ENCODE data around the gene CD177.
"Not testable (repeated sequence)": the region's sequence is repeated elsewhere in the genome, so short reads cannot be mapped to it uniquely, and the experiment has no call there.

The CD177 gene

DNA sequence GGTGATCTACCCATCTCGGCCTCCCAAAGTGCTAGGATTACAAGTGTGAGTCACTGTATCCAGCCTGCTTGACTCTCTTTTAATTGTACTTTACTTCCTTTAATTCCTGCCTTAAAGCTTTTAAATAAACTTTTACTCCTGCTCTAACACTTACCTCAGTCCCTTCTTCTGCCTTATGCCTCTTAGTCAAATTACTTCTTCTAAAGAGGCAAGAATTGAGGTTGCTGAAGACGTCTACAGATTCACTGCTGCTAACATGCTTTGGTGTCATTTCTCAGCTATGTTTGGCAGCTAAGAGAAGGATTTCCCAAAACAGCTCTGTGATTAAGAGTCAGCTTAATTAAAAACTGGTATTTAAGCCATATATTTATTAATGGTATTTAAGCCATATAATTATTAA lies 32.9 kb upstream of the CD177 start:
- no peak for TF ChIP-seq ZNF274 (IDR thresholded peaks at IDR 0.05; ENCODE audit: low read depth, low read length)
- H3K4me3 ChIP-seq (ENCODE audit: low read length): no peak overlapping the region

DNA sequence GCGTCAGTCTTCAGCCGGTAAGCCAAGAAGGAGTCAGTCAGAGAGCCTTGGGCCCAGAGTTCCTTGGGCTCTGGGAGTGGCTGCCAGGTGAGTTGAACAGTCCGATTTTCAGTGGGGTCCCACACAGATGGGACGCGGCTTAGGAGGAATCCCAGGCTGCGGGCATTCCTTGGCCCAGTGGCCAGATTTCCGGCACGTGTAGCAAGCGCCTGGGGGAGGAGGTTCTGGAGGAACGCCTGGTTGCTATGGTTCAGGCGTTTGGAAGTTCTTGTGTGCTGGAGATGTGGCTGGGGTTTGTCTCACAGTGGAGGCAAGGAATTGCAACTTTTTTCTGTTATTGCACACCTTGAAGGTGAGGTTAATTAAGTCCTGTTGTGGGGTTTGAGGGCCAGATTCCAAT lies 26.7 kb upstream of the CD177 start:
- H3K4me3 ChIP-seq (ENCODE audit: low read length): not testable (repeated sequence)

DNA sequence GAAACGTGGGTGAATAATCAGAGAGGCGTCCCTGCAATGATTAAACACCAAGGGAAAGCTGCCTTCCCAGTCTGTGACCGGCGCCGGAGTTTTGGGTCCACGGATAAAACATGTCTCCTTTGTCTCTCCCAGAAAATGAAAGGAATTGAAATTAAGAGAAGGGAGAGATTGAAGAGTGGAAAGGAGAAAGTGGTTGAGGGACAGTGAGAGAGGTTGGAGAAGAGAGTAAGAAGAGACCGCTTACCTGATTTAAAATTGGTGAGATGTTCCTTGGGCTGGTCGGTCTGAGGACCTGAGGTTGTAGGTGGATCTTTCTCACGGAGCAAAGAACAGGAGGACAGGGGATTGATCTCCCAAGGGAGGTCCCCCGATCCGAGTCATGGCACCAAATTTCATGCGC lies 24.9 kb upstream of the CD177 start:
- H3K4me3 ChIP-seq (ENCODE audit: low read length): not testable (repeated sequence)

DNA sequence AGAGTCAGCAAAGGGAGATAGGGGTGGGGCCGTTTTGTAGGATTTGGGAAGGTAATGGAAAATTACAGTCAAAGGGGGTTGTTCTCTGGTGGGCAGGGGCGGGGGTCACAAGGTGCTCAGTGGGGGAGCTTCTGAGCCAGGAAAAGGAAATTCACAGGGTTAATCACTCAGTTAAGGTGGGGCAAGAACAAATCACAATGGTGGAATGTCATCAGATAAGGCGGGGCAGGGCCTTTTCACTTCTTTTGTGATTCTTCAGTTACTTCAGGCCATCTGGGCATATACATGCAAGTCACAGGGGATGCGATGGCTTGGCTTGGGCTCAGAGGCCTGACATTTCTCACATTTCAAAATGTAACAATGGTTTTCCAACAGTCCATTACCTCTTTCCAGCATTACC lies 24.4 kb upstream of the CD177 start:
- not testable (repeated sequence) for H3K4me3 ChIP-seq (ENCODE audit: low read length)

DNA sequence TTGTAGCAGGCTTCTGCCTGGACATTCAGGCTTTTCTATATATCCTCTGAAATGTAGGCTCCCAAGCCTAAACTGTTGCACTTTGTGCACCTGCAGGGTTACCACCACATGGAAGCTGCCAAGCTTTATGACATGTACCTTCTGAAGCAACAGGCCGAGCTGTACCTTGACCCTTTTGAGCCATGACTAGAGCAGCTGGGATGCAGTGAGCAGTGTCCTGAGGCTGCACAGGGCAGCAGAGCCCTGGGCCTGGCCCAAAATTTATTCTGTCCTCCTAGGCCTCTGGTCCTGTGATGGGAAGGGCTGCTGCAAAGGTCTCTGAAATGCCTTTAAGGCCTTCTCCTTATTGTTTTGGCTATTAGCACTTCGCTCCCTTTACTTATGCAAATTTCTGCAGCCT lies 23.5 kb upstream of the CD177 start:
- H3K4me3 ChIP-seq (ENCODE audit: low read length): no peak overlapping the region
- TF ChIP-seq ZNF274 (IDR thresholded peaks at IDR 0.05; ENCODE audit: low read depth, low read length): no peak

DNA sequence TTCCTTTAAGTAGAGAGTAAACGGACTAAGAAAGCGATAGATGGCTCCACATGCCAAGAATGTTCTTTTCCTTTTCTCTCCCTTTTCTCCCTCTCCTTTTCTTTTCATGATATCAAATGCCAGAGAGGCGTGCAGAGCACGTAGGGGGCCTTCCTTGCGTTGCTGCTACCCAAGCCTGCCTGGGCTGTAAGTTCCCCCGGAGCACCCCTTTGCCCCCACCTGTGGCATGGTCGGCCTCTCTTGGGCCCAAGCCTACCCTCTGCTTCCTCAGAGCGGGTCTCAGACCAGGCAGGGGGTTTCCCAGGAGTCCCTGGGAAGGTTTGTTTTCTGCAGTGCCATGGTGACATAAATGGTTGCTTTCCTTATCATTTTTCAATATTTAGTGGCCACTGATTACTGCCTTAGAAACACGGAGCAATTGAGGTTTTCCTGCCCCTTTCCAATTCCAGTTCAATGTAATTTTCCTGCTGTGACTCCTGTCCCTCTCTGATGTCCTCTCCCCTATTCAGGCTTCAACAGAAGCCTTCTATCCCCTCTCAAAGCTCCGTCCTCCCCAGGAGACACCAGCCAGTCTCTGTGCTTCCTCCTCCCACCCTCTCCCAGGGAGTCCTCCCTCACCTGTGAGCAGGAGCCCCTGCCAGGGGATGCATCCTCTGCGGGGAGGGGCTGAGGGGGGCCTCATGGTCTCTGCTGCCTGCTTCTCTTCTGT lies 22.6 kb upstream of the CD177 start:
- no peak overlapping the region for H3K4me3 ChIP-seq (ENCODE audit: low read length)
- no peak for TF ChIP-seq ZNF274 (IDR thresholded peaks at IDR 0.05; ENCODE audit: low read depth, low read length)

DNA sequence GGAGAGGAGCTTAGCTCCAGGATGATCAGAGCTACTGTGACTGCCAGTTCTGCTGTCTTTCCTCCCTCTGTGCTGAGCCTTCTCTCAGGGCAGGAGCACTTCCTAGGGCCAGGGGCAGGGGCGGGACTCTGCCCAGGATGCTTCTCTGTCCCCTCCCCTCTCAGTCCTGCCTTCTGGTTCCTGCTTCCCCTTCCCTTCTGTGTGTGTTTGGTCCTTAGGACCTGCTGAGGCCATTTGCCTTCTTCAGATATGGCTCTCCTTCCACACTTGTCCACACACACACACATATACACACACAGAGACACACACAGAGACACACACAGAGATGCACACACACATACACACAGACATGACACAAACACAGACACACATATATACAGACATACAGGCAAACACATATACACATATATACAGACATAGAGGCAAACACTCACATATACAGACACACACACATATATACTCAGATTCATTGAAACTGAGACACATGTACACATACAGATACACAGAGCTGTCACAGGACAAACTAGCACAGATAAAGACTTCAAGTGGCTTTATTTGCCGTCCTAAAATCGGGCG lies 22.0 kb upstream of the CD177 start:
- no peak overlapping the region for H3K4me3 ChIP-seq (ENCODE audit: low read length)
- TF ChIP-seq ZNF274 (IDR thresholded peaks at IDR 0.05; ENCODE audit: low read depth, low read length): no peak

DNA sequence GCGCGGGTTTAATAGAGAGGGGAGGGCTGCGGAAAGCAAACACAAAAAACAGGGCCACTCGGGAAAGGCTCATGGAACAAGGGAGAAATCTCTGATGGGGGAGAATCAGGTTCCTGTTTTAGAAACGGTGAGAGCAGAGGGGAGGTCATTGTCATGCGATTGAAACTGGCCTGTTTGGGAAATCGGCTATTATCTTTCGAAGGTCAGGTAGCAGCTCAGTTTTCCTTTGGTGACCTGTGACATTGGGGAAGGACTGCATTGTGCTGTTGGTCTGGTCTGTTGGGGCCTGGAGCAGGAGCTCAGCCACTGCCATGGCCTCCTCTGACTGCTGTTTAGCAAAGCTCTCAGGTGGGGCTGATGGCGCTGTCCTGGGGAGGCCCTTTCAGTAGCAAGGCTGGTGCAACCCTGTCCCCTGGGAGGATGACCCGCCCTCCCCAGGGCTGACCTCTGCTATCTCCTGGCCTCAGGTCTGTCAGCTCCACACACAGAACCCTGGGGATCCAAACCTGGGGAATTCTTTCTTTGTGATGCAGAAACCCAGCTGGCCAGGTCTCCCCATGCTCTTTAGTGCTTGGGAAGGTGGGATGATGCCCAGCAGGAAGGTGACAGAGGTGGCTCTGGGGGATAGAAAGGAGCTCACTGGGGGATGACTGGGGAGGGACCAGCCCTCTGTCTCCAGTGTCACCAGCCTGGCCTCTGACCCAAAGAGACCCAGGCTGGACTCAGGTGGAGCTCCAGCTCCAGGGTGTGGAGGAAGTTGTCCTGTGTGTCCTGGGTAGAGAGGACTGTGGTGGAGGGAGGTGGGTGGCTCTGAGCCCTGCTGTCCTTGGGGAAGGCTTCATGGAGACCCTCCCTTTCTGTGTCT lies 21.2 kb upstream of the CD177 start:
- H3K4me3 ChIP-seq (ENCODE audit: low read length): no peak overlapping the region
- no peak for TF ChIP-seq ZNF274 (IDR thresholded peaks at IDR 0.05; ENCODE audit: low read depth, low read length)

DNA sequence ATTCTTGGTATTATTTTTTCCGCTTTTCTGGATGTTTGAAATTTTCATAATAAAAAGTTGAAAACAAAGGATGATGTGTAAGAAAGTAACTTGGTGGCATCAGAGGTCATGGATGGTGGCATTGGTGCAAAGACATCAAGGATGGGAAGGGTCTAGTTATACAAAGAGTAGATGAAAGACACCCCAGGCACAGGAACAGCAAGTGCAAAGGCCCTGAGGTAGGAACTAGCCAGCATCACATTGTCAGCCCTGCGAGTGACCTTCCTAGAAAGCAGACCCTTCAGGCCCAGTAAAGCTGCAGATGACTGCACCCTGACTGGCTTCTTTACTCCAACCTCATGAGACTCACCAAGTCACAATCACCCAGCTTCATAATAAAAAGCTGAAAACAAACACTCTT lies 17.0 kb upstream of the CD177 start:
- H3K4me3 ChIP-seq (ENCODE audit: low read length): not testable (repeated sequence)

DNA sequence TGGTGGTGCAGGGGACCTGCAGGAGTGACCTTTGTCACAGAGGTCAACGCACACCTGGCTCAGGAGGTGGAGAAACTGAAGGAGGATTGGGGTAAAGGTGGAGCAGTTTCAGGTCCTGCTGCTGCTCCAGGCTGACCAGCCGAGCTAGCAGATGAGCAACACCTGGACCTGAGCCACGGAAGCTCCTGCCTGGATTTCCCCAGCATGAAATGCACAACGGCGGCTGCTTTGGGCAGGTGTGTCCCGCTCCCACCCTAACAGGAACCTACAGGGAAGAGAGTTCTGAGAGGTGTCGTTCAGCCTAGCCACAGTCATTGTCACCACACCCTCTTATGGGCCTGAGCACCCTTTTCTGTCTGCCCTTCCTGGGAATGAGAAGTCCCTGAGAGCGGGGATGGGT lies 15.7 kb upstream of the CD177 start:
- TF ChIP-seq ZNF274 (IDR thresholded peaks at IDR 0.05; ENCODE audit: low read depth, low read length): no peak
- H3K4me3 ChIP-seq (ENCODE audit: low read length): no peak overlapping the region

DNA sequence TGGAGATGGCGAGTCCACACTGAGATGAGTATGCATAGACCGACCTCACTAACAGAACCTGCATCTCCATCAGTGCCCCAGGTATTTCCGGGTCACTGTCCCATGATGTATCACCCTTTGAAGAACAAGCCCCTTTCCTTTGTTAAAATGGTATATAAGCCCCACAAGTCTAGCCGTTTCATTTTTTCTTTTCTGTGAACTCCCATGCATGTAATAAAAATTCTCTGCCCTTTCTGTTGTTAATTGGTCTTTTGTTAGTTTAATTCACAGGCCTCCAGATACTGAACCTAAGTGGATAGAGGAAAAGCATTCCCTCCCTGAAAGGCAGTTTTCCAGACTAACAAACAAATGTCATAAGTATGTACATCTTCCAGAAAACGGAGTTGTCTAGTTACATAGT lies 15.0 kb upstream of the CD177 start:
- TF ChIP-seq ZNF274 (IDR thresholded peaks at IDR 0.05; ENCODE audit: low read depth, low read length): no peak
- H3K4me3 ChIP-seq (ENCODE audit: low read length): no peak overlapping the region

DNA sequence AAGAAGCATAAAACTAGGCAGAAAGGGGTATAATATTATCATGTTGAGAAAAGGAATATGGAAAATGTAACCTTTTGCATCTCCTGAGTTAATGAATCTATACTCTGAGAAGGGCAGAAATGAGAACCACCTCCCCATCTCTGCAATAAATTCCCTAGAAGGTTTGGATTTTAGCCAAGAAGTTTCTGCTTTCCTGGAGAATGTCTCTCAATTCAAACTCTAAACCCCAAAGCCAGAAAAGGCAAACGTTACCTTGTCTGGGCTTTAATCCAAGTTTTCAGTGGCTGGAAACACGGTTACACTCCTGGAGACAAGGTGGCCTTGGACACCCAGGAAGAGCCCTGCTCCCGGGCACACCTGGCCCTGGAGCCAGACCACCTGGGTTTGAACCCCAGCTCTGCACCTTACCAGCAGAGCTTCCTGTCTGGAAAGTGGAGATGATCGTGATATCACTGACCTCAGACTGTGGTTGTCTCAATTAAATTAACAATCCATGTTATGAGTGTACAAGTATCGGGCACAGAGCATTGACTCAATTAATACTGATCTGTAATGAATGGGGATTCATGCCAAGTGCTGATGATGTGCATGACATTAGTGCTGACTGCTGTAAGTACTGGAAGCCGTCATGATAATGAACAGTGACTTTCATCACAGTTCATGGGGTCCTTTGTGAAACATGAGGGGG lies 14.1 kb upstream of the CD177 start:
- not testable (repeated sequence) for H3K4me3 ChIP-seq (ENCODE audit: low read length)

DNA sequence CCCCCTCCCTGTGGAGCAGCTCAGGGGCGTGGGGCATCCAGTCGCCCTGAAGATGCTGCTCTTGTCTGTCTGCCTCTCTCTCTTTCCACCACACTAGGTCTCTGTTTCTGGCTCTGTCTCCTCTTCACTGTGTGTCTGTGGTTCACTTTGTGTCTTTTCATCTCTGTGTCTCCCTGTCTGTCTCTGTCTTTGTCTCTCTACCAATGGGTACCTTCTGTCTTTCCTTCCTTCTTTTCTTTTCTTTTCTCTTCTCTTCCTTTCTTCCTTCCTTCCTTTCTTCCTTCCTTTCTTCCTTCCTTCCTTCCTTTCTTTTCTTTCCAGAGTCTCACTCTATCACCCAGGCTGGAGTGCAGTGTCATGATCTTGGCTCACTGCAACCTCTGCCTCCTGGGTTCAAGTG lies 13.4 kb upstream of the CD177 start:
- H3K4me3 ChIP-seq (ENCODE audit: low read length): not testable (repeated sequence)

DNA sequence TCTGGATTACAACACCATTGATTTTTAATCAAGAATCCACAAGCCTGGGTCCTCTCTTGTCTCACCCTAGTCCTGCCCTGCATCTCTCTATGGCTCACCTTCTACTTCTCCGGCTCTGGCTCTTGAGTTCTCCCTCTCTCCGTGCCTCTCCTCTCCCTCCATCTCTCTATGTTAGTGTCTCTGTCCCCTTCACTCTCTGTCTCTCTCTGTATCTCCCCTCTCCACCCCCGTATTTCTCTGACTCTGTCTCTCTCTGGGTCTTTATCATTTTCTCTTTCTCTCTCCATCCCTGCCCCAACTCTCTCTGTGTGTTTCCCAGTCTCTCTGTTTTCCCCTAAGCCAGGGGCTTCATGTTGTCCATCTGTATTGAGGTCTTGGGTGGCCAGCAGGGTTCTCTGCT lies 12.4 kb upstream of the CD177 start:
- not testable (repeated sequence) for H3K4me3 ChIP-seq (ENCODE audit: low read length)

DNA sequence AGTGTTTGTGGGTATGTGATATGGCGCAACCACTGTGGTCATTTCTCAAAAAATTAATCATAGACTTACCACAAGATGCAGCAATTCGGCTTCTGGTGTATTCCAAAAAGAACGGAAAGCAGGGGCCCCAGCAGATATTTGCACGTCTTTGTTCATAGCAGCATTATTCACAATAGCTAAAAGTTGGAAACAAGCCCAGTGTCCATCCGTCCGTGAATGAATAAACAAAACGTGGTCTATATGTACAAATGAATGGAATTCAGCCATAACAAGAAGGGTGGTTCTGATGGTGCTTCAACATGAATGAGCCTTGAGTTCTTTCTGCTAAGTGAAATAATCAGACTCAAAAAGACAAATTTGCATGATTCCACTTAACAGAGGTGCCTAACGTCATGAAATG lies 11.4 kb upstream of the CD177 start:
- not testable (repeated sequence) for H3K4me3 ChIP-seq (ENCODE audit: low read length)

DNA sequence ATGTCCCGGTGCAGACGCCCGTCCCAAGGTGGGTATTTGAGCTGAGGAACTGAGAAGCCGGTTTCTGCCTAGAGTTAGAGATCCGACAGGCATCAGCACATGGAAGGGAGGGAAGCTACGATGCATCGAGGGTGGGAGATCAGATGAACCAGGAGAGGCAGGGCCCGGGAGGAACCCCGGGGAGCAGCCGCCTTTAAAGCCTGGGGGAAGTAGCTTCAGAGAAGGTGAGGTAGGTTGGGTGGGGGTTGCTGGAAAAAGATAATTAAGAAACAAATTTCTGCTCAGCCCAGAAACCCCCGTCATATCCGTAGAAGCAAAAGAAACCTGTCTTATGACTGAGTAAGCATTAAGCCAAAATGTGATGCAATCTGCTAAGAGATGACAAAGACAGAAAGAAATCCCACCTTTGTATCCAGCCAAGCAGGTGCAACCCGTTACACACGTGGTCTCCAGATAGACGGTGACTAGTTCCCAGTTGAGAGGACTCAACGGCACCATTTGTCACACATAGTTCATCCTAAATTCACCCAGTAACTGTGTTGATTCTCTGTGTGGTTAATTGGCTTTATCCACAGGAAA lies 9.1 kb upstream of the CD177 start:
- H3K4me3 ChIP-seq (ENCODE audit: low read length): not testable (repeated sequence)

DNA sequence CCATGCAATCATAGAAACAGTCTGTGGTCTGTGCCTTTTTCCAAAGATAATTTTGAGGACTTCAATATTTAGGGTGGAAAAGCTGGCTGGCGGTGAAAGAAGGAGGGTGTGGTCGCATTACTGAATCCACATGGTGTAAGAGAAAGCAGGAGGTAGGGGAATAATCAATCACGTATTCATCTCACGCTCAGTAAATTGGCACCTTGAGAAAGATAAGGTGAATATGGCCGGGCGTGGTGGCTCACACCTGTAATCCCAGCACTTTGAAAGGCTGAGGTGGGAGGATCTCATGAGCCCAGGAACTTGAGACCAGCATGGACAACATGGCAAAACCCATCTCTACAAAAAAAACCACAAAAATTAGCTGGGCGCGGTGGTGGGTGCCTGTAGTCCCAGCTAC lies 3.7 kb upstream of the CD177 start:
- not testable (repeated sequence) for H3K4me3 ChIP-seq (ENCODE audit: low read length)
